Measurements from ENCODE around the gene ENTHD1. TPM values are rescaled to one million over a fixed set of nuclear protein-coding genes. Genes with fewer than 3 reads are reported as not detected.
A peak's percentile ranks its signal among the peaks of the same experiment; 100 is the strongest.
"Not testable (repeated sequence)": the region's sequence is repeated elsewhere in the genome, so short reads cannot be mapped to it uniquely, and the experiment has no call there.

The ENTHD1 gene
- polyA plus RNA-seq, 1 donor = not detected

DNA sequence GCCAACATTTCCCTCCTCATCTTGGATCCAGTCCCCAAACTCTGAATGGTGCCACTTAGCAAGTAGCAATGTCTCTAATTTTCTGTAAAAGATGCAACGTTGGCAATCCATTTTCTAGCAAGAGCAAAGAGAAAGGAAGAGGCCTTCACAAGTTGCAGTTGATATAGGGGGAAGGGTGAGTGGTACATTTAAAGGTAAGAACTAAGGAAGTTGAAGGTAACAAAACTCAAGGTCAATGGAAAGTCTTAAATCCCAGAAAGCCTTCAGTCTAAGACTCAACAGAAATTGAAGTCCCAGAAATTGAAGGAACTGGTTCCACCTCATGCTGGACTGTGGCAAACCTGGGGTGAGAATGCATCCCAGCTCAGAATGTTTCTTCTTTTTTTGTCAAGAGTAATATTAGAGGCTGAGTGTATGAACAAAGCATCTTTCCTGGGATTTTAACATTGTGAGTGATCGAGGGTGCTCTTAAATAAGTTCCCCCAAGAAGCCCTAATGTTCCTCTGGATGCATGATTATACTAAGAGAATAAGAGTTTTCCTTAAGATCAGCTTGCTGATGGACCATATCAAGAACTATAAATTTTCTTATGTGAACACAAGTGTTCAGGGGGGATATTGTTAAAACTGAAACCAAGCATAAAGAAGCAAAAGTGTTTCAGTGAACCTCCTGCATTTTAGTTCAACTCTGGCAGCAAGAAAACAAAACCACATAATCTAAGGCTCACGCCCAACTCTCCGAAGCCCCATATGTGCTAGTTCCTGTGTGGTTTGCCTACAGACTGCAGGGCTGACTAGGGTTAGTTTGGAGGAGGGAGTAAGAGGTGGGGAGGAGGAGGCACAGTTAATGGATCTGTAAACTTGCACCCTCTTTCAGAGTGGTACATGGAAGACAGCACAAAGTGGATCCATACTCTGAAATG is 7.0 kb upstream of the ENTHD1 start, which contains the start of gene GRAP2:
GRAP2 (plus strand) TSS at position 779 of the 922 bp plus-strand sequence. CDS start 46,023 bp downstream, outside the sequence.
- no peak for DNase-seq (ENCODE audit: low read depth)

DNA sequence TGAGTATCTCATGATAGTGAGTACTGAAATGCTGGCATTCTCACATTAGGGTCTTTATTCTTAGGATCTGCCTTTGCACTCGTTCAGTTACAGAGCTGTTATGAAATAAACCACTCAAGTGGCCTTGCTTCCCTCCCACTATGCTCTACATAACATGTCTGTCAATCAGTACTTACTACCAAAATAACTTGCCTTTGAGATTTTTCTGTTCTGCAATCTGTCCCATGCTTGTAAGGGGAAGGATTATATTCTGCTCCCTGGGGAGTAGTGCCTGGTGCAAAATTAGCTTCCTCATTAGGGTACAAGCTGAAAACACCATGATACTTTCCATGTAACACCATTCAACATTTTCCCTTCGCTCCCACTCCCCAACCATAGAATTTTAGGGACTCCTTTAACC is 5.4 kb upstream of the ENTHD1 start:
- peak; percentile 20 for DNase-seq (ENCODE audit: low read depth)

DNA sequence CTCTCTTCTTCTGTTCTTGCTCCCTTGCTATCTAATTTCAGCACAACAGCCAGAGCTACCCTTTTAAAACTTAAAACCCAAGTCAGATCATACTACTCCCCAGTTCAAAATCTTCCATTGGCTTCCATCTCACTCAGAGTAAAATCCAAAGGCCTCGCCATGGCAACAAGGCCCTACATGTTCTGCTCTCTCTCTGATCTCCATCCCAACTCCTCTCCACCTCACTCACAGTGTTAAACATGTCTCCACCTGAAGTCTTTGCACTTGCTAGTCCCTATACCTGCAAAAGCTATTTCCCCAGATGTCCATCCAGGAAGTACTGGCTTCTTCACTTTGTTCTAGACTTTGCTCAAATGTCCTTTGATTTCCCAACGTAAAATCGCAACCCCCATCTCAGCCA is 4.3 kb upstream of the ENTHD1 start:
- no peak for DNase-seq (ENCODE audit: low read depth)

DNA sequence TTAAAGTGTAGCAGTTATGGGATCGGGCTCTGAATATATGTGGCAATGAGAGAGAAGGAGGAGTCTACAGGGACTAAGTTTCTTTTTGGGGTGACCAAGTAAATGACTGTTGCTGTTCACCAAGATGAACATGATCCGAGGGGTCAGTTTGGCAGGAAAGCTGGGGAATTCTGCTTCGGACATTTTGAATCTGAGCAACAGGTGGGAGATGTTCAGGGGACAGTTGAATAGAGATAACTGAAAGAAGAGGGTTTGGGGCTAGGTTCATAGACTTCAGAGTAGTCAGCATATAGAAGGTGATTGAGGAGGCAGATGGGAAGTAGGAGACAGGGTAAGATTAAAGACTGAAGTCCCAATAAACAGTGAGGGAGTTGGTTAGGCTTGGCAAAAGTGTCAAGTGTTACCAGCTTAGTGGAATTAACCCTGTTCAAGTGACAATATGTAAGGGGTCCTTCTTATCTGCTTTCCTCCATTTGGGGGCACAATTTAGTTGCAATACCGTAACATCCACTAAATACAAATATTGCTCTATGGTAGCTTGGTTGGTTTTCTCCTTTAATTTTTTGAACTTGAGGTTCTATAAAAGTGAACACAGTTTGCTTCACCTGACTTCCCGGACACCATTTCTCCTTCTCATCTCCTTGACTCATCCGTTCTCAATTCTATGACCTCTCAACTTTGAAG is 2.9 kb upstream of the ENTHD1 start:
- DNase-seq (ENCODE audit: low read depth) = no peak

DNA sequence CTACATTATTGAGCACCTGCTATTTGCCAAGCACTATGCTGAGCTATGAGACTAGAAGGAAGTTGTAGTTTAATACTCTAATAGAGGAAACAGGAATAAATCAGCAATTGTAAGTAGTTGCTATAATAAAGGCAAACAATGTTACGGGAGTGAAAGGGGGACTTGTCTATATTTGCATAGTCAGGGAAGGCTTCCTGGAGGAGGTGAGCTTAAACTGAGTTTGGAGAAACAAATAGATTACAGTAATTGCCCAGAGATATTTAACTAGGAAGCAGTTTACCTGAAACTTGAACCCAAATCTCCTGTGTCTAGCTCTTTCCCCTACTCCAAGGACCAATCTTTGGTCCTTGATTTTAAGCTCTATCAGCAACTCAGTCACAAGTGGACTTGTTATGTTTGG is 2.1 kb upstream of the ENTHD1 start:
- no peak for DNase-seq (ENCODE audit: low read depth)

DNA sequence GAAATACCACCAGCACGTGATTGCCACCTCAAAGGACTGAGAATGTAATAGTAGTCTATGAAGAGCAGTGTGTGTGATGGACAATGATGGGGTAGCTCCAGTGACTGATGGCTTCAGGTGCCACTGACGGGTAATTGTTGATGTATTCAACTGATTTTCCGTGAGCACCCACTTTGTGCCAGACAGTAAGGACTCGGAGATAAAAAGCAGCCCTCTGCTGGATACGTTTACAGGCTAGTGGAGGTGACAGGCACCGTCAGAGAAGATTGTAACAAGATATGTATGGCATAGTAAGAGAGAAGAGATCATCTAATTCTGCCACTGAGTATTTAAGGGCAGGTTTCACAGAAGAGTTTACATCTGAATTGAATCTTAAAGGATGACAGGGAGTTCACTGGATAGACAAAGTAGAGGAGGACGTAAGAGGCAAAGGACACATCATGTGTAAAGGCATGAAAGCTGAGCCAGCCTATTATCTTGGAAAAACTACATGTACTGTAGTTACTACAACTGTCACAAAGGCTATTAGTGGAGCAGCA is 1.1 kb upstream of the ENTHD1 start:
- DNase-seq (ENCODE audit: low read depth) = no peak

DNA sequence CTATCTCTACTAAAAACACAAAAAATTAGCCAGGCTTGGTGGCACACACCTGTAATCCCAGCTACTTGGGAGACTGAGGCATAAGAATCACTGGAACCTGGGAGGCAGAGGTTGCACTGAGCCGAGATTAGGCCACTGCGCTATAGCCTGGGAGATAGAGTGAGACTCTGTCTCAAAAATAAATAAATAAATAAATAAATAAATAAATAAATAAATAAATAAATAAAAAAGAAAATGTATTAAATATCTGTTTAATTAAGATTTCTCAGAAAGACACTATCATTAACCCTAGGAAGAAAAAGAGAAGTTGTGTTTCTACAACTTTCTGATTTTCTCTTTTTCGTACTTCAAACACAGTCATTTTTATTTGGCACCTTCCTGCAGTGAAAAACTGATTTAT is 3.6 kb downstream of the ENTHD1 start:
- not testable (repeated sequence) for DNase-seq (ENCODE audit: low read depth)

DNA sequence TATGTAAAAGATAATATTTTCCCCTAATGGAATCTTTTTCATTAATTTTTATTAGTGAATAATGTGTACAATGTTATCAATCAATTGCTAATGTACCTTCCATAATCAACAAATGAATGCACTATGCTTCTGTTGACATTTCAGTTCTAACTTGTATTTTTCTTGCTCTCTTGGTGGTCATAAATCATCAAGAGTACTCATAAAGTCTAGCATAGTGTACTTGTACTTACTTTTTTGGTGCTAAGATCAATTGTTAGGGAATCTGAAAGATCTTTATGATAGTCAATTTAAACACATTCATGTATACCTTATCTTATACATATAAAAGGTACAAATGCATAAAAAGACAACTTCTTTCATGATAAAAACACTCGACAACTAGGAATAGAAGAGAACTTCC is 10.5 kb downstream of the ENTHD1 start:
- DNase-seq (ENCODE audit: low read depth) = no peak

DNA sequence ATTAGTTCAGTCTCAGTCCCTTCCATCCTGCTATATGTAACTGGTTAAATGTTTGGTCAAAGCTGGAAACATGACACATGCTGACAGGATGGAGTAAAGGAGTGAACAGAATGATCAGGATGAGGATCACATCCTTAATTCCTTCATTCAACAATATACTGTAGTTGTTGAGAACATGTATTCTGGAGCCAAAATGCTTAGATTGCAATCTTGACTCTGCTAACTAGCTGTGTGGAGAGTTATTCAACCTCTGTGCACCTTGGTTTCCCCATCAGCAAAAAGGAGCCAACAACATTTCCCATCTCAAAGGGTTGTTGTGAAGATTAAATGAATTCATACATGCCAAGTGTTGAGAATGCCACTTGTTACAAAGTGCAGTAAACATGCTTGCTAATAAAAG is 12.8 kb downstream of the ENTHD1 start:
- DNase-seq (ENCODE audit: low read depth) = no peak

DNA sequence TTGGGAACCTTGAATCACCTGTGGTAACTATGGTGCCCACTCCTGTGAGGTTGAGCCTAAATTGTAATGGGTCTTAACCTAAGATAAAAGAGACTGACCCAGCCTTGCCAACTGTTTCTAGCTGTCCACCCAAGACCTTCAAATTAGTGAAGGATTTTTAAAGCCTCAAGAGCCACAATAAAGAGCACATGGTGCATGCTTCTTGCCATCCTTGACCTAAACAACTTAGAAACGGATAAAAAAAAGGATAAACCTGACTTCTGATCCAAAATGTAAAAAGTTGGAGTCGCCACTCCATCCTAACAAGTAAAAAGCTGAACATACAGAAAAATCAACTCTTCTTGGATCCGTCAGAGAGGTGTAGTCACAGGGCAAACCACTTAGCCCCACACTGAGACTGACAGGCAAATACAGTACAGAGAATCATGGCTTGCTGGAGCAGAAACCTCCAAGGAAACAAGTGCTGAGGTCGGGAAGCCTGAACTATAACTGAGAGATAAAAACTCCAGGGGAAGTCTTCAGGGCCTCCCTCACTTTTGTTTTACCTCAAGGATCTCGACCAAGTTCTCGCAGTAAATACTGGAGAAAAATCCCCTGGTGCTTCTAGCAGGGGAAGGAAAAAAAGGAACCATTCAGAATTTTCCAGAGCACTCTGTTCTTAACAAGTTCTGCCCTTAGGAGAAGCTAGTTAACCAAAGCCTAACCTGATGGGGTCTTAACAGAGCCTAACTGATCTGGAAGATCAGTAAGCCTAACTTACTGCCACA is 16.3 kb downstream of the ENTHD1 start:
- DNase-seq (ENCODE audit: low read depth) = no peak

DNA sequence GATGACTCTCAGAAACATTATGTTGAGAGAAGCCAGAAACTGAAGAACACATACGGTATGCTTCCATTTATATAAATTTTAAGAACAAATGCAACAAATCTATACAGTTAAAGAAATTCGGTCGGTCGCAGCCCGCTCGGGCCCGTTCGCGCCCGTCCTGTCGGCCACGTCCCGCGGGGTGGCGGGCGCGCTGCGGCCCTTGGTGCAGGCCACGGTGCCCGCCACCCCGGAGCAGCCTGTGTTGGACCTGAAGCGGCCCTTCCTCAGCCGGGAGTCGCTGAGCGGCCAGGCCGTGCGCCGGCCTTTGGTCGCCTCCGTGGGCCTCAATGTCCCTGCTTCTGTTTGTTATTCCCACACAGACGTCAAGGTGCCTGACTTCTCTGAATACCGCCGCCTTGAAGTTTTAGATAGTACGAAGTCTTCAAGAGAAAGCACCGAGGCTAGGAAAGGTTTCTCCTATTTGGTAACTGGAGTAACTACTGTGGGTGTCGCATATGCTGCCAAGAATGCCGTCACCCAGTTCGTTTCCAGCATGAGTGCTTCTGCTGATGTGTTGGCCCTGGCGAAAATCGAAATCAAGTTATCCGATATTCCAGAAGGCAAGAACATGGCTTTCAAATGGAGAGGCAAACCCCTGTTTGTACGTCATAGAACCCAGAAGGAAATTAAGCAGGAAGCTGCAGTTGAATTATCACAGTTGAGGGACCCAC is 18.2 kb downstream of the ENTHD1 start:
- not testable (repeated sequence) for DNase-seq (ENCODE audit: low read depth)

DNA sequence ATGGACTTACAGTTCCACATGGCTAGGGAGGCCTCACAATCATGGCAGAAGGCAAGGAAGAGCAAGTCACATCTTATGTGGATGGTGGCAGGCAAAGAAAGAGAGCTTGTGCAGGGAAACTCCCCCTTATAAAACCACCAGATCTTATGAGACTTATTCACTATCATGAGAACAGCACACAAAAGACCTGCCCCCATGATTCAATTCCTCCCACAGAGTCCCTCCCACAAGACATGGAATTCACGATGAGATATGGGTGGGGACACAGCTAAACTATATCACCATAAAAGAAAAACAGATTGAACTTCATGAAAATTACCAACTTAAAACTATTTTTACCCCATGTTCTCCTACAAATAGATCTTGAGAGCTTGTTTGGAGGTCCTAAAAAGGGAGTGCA is 19.6 kb downstream of the ENTHD1 start:
- DNase-seq (ENCODE audit: low read depth) = no peak

DNA sequence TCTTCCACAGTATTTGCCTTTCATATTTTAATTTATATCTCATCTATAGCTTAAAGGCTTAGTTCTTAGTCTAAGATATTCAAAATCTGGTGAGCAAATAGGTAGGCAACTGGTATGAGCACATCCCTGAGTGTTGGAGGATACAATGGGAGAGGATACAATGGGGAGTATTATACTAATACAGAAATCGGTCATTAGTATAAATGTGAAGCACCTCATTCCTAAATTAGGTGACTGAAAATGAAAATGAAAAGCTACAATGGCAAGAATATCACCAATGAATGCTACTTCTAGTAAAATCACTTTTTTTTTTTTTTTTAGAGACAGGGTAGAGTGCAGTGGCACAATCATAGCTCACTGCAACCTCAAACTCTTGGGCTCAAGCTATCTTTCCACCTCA is 21.0 kb downstream of the ENTHD1 start:
- no peak for DNase-seq (ENCODE audit: low read depth)

DNA sequence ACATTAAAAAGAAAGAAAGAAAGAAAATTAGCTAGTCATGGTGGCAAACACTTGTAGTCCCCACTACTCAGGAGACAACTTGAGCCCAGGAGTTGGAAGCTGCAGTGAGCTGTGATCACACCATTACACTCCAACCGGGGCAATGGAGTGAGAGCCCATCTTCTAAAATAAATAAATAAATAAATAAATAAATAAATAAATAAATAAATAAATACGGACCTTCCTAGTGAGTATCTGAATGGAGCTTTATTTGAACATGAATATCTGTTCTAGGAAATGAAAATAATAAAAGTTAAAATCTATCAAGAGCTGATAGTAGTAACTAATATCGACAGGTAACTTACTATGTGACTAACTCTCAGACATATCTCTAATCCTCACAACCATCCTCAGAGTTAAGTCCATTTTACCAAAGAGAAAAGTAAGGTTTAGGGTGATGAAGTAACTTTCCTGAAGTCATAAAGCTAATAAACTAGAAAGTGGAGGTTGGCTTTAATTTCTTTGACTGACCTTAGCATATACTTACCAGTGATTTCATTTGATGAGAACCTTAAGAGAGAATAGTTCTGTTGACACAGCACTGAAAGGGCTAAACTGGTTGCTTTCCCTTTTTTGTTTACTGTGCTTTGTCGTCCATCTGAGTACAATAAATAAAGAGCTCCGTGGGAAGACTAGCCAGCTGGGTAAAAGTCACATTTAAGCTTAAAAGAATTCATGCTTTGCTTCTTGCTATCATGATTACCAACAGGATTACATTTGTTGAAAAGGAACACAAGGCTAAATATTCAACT is 22.4 kb downstream of the ENTHD1 start:
- no peak for DNase-seq (ENCODE audit: low read depth)

DNA sequence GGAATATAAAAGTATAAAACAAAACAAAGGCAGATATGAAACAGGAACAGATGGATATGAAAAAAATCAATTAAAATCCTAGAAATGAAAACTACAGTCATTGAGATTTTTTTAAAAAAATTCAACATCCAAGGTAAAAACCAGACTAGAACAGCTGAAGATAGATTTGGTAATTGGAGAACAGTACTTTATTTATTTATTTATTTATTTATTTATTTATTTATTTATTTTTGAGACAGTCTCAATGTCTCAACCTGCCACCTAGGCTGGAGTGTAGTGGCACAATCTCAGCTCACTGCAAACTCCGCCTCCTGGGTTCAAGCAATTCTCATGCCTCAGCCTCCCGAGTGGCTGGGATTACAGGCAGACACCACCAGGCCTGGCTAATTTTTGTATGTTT is 23.8 kb downstream of the ENTHD1 start:
- DNase-seq (ENCODE audit: low read depth) = not testable (repeated sequence)

DNA sequence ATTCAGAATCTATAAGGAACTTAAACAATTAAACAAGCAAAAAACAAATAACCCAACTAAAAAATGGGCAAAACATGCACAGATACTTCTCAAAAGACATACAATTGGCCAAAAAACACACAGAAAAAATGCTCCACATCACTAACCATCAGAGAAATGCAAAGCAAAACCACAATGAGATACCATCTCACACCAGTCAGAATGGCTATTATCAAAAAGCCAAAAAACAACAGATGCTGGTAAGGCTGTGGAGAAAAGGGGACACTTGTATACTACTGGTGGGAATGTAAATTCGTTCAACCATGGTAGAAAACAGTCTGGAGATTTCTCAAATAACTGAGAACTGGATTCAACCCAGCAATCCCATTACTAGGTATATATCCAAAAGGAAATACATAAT is 24.8 kb downstream of the ENTHD1 start:
- DNase-seq (ENCODE audit: low read depth) = no peak

DNA sequence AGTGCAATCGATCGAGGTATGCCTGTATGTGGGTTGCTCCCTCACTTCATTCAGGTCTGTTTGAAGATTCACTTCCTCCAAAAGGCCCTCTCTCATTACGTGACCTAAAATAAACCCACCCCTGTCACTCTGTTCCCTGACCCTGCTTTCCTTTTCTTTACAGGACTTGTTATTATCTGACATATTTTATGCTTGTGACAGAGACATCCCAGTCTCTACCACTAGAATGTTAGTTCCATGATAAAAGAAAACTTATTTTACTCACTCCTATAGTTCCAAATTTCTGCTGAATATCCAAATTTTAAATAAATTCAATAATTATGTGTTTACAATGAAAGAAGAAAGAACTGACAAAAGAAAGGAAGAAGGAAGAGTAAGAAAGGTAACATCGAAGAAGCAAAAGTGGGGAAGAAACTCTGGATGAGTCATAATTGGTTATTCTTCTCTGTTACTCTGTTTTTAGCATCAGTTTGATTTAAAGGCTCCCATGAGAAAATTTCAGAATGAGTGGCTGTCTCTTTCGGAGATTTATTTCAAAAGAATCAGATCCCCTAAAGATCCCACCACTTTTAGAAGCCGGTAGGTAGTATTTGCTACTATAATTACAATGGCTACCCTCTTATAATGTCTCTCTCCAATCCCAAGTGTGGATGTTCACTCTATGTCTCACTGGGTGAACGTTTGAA is 33.5 kb downstream of the ENTHD1 start:
- DNase-seq (ENCODE audit: low read depth) = no peak

DNA sequence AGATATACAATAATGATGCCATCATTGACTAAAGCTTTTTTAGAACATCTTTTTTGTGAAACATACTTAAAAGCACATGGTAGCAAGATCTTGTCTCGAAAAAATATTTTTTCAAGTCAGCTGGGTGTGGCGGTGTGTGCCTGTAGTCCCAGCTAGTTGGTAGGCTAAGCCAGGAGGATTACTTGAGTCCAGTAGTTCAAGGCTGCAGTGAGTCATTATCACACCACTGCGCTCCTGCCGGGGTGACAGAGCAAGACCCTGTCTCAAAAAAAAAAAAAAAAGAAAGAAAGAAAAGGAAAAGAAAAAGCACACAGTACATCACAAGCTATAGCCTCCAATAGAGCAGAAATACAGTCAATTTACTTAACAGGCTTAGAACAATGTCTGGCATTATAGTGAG is 37.0 kb downstream of the ENTHD1 start:
- no peak for DNase-seq (ENCODE audit: low read depth)

DNA sequence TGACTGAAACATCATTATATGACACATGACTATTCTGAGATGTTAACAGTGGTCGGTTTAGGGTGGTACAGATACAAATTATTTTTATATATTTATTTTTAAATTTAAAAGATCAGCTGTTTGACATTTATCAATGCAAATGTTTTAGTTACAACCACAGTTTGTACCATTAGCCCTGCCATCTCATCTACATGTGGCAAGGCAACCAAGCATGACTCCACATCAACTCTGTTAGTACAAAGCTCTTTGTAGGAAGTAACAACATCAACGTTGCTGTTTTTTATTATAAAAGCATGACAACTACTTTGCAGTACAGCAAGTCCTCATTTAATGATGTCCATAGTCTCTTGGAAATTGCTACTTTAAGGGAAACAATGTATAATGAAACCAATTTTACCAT is 40.8 kb downstream of the ENTHD1 start:
- no peak for DNase-seq (ENCODE audit: low read depth)

Measured in forelimb muscle (tissue), 1 donor.